CD4-positive, alpha-beta T cell treated with Interleukin-1 beta for 1 hour (primary cell): ENCODE data around the gene TPBGL.
A peak's percentile ranks its signal among the peaks of the same experiment; 100 is the strongest.

ENCODE experiments used
- DNase-seq, 2 donors: peaks; one replicate each; pipeline ENCODE4 v3.0.0-alpha.2; 2020 to 2022

TPBGL gene

DNA sequence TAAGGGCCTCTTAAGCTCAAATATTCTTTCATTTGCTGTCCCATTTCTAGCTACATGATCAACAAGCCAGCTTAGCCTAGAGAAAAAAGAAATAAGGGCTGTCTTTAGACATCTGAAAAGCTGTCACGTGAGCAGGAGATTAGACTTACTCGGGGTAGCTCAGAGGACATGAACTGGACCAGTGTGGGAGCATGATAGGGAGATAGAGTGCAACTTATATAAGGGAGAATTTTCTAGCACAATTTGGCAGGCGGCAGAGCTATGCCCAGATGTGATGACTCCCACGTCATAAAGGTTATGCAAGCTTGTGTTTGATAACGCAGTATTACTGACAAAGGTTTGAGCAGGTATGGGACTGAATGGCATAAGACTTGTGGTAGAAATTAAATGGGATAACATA is 28.2 kb upstream of the TPBGL start:
- no peak for DNase-seq

DNA sequence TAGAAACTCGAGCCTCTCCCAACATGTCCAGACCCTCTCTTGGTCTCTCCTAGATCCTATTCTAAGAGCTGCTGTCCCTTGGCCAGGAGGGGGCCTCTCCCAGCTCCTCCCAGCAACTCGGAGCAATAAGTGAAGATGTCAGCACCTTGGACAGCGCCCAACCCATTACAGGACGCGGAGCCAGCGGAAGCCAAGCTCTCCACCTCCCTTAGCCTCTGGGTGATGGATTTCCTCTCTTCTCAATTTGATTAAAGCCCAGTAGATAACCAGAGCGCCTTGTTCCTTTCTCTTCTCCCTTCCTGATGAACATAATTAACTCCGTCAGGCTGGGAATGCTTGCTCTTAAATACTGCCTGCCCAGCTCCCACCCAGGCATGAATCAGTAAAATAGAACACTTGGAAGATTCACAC is 26.2 kb upstream of the TPBGL start:
- DNase-seq: peak; percentile 50 to 67

DNA sequence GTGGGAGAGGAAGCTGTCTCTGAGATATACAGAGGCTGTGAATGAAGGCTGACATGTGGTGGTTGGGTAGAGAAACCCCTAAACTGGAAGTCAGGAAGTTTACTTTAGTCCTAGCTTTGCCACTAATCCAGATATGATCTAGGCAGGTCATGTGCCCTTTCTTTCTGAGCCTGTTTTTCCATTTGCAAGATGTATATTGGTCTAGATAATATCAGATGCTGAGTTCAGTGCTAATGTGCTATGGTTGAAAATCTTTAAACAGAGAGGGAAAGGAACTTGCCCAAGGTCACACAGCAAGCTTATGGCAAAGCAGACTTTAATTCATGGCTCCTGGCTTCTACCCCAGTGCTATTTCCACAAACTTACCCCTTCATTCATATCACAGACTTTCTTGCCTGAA is 25.7 kb upstream of the TPBGL start:
- no peak for DNase-seq

DNA sequence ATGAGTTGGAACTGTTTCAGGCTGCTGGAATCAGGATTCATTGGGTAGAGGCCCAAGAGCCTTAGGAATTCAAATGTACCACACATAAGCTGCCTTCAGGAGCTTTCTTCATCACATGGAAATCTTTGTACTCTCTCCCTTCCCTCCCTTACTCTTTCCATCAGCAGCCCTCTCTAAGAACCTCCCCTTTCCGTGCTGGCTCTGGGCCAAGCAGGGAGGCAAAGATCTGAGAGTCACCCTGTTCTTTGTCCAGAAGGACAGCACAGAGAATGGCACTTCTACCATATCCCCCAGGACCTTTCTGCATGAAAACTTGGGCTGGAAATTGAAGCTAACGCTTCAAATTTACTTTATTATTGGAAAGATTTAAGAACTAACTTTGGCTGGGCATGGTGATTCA is 20.7 kb upstream of the TPBGL start:
- DNase-seq: no peak

DNA sequence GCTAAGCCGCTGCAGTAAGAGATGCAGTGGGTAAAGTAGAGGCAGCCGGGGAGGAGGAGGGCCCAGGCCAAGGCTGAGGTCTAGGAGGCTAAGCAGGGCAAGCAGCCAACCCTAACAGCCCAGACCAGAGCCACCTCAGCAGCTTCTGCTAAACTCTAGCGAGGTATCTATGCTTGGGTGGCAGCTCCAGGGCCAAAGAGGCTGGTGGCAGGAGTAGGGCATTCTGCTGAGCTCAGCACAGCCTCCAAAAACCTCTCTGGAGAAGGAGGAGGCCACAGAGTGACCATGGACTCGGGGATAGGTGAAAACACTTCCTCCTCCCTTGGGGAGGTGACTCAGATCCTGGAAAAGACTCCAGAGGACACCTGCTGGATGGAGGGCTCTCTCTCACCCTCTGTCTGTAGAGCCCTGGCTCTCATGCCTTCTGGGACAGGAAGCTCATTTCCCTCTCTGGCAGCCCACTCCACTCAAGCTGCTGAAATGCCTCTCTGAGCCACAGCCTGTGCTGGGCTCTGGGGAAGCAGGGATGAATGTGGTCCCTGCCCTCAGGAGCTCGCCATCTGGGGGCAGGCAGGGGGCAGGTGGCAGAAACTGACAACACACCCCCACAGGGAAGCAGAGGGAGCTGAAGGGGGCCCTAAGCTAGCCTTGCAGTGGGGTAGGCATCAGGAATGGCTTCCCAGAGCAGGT is 16.5 kb upstream of the TPBGL start:
- DNase-seq: no peak

DNA sequence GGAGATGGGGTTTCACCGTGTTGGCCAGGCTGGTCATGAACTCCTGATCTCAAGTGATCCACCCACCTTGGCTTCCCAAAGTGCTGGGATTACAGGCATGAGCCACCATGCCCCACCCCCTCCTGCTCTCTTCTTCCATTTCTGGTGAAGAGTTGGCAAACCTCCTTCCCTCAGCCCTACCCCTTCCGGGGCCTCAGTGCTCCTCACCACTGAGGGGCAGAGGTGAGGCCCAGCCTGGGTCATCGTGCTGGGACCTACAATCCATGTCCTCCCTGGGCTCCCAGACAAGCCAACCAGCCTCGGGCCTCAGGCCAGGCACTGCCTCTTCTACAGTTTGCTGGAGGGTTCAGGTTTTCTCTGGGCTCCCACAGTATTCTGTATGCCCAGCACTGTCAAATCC is 14.8 kb upstream of the TPBGL start:
- DNase-seq: no peak

DNA sequence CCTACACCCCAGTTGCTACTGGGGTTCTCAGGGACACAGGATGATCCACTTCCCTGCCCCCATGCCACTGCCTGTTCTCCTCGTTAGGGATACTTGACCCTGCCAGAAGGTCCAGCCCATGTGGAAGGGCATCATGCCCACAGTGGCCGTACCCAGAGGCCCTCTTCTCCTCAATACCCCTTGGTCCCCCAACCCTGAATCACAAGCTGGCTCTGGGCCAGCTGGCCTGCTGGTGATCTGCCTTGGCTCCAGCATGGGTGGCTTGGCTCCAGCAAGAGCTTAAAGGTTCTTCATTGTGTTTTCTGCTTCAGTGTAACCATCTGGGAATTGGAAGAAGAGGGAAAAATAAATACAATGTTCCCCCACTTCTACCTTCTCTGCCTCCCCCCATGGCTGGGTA is 11.1 kb upstream of the TPBGL start:
- DNase-seq: no peak

DNA sequence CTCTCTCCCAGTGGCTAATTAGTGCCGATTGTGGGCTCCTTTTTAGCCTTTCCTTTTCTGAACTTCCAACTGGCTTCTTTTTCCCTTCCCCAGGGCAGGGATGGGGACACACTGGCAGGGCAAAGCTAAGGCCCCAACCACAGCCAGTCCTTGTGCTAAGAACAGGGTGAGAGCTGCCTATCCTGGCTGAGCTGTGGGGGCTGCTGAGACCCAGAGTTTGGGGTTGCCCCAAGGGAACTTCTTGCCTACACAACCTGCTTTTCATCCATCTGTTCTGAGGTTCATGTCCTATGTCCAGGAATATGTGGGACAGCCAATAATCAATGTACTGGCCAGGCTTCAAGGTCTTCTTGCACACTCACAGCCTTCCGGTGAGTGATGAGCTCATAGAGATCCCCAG is 10.0 kb upstream of the TPBGL start:
- DNase-seq: no peak

DNA sequence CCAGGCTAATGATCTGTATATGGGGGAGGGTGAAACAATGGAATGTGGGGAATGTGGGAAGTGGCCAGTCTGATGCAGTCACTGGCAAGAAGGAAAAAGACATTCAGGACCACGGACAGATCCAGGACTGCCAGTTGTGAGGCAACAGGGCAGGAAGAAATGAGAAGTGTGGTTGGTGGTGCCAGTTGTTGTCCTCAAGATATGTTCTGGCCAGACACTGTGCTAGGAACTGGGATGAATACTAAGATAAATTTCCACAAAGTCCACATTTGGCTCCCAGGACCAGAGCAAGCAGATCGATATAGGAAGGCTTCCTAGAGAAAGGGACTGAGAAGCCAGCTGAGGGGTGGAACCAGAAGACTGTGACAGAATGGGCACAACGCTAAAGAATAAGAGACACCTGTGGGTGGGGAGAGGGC is 6.8 kb upstream of the TPBGL start:
- peak in 1 of 2 donors; percentile 23 for DNase-seq

DNA sequence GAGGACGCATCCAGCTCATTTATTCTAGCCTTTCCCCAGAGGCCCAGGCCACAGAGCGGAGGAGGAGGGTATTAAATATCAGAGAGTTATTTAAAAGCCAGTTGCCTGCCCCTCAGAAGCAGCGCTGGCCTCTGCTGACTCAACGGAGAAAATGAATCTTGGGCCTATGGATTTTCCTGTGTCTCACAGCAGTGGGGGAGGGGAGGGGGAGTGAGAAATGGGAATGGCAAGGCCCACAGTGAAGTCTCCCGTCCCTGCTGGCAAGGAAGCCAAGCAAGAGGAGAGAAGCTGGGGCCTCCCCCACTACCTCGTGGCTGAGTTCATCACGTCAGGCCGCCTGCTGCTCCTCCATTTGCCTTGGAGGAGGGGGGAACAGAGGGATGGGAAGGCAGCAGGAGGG is 4.5 kb upstream of the TPBGL start:
- no peak for DNase-seq

DNA sequence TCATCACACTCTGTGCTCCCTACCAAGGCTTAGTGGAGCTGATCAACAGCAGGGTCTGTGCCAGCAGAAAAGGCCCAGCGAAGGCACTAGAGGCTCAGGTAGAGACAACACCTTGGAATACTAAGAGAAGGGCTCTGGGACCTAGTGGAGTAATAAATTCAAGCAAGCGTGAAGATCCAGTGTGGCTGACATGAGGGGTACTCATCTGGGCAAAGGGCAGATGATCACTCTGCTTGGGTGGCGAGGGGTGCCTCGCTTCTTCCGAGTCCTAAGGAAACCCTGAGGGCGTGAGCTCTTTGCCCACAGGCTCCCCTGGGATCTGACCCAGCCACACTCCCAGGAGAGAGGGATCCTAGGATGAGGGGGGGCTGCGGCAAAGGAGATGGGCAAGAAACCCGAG is 3.5 kb upstream of the TPBGL start:
- DNase-seq: no peak

DNA sequence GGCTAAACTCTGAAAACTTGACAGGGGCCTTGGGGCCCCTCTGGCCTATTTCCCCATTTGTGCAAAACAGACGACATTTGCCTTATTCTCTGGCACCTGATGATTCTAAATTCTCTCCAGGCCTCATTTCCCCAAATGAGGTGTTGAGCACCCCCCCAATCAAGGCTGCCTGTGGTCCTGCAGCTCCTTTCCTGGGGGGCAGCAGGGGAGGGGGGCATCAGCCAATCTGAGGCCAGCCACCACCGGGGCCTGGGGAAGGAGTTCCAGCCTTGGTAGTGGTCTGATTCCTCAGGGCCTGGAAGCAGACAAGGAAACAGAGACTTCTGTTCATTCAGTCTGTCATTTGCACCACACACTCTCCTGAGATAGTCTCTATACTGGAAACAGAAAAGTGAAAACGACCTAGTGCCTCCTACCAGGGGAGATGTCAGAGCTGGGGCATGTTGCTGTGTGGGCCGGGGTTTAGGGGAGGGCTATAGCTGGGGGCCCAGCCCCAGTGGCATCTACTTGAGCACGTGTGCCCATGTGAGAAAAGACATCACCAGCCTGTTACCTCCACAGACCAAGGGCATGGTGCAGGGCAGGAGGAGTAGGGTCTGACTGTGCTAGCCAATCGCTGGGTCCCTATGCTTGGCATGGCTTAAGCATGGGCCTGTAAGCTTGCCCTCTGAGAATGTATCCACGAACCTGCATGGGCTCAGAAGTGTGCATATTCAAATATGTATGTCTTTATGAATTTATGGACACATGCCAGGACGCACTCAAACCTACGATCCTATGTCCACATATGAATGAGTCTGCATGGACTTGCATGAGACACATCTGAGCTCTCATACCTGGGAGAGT is 1.8 kb upstream of the TPBGL start:
- no peak for DNase-seq

DNA sequence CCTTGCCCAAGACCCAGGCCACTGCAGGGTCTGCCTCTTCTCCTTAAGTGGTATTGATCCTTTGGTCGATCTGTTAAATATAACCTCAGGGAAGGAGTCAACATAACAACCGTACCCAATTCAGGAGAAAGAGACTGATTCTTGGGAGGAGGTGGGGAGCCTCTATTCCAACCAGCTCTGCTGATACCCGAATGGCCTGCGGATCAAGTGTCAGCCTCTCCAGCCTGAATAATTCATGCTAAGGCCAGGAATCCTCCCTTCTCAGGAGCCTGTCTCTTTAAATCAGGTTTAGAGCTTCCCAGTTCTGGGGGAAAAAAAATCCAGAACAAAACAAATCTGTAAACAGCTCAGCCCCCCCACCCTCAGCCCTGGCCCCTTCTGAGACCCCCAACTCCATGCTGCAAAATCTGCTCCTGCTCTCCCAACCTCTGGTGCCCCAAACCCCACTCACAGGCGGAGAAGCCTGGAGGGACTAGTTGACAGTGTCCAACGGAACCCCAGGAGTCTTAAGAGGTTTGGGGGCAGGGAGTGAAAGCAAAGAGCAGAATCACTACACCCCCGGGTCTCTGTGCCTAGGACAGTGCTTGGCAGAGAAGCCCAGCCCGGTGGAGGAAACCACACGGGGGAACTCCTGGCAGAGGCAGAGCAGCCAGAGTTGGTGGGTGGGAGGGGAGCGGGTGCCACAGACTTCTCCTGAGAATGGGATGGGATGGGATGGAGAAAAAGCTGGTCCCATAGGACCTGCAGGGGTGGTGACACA is 863 bp upstream of the TPBGL start:
- DNase-seq: no peak

DNA sequence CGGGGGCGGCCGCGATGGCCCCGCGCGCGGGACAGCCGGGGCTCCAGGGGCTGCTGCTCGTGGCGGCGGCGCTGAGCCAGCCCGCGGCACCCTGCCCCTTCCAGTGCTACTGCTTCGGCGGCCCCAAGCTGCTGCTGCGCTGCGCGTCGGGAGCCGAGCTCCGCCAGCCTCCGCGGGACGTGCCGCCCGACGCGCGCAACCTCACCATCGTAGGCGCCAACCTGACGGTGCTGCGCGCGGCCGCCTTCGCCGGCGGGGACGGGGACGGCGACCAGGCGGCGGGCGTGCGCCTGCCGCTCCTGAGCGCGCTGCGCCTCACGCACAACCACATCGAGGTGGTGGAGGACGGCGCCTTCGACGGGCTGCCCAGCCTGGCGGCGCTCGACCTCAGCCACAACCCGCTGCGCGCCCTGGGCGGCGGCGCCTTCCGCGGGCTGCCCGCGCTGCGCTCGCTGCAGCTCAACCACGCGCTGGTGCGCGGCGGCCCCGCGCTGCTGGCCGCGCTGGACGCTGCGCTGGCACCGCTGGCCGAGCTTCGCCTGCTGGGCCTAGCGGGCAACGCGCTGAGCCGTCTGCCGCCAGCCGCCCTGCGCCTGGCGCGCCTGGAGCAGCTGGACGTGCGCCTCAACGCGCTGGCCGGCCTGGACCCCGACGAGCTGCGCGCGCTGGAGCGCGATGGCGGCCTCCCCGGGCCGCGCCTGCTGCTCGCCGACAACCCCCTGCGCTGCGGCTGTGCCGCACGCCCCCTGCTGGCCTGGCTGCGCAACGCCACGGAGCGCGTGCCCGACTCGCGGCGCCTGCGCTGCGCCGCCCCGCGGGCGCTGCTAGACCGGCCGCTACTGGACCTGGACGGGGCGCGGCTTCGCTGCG is 697 bp downstream of the TPBGL start:
- peak; percentile 86 to 90 for DNase-seq

DNA sequence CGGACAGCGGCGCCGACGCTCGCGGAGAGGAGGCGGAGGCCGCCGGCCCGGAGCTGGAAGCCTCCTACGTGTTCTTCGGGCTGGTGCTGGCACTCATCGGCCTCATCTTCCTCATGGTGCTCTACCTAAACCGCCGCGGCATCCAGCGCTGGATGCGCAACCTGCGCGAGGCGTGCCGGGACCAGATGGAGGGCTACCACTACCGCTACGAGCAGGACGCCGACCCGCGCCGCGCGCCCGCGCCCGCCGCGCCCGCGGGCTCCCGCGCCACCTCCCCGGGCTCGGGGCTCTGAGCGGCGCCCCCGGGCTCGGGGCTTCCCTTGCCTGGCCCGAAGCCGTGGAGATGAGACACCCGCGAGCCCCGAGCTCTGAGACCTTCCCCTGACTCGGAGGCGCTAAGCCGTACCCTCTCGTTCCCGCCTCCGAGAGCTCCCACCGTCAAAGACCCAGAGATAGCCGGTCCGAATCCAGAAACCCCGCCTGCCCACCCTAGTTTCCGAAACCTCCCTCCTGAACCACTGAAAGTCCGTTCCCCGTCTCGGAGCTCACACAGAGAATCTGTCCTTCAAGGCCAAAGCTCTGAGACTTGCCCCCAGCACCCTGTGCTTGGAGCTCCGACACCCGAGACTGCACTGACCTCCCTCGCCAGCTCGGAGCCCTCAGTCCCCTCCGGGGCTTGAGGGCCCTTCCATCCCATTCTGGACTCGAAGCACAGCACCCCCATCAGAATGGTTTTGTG is 1.5 kb downstream of the TPBGL start:
- no peak for DNase-seq

DNA sequence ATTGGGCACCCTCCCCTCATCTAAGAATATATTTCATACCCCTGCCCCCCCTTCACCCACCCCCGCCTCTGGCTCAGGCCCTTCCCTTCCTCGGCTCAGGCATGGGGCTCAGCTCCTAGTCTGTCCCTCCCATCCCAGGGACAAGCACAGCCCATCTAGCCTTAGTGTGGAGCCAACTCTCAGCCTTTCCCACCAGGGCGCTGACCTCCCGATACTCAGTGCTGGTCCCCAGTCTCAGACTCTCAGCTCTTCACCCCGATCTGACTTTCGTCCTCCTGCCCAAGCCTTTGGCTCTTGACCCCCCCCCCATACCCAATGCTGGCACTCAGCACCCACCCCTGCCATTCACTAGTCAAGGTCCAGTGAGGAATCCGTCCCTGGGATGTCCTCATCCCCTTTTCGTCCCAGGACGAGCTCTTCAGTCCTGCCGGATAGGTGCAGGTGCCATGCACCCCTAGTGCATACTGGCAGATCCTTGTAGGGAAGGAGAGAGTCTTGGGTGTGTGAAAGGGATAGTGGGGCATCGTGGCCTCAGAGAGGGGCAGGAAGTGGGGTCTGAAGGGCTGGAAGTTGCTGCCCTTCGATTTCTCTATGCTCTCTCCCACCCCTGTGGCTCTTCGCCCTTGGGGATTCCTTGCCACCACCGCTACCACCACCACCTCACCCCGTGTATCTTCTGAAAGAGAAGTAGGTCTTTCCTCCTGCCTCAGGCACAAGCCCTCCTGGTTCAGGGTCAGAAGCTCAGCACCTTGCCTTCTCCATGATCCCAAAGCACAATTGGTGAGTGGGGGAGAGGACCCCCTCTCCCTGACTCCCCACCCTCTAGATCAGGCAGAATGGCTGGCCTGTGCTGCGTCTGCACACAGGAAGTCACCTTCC is 2.4 kb downstream of the TPBGL start:
- no peak for DNase-seq

DNA sequence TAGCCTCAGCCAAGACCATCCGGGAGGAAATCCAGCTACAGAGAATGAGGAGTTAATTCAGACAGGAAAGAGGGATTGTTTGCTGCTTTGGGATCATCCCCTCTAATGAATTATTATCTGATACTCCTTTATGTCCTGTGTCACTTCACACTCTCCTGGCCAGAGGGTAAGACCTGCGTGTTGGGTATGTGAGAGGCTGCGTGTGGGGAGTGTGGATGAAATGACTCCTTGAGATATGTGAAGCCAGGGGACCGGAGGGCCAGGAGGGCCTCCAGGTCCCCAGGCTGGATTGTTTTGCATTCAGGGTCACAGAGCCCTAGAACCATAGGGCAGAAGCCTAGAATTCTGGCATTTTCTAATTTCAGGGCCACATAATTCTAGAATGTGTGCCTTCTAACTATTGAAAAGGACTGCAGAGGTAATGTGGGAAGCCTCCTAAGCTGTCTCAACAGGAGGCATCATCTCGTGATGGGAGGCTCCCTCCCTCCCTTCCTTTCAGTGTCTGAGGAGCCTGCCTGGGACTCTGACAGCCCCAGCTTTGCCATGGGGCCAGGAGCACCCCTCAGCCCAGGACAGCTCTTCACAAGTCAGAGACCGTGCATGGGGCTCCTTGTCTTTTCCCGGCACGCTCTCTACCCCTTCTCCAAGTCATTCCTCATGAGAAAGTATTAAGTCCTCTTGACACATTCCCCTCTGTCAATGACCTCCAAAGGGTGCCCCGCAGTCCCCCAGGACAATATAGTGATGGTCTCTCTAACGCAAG is 3.7 kb downstream of the TPBGL start:
- DNase-seq: no peak

DNA sequence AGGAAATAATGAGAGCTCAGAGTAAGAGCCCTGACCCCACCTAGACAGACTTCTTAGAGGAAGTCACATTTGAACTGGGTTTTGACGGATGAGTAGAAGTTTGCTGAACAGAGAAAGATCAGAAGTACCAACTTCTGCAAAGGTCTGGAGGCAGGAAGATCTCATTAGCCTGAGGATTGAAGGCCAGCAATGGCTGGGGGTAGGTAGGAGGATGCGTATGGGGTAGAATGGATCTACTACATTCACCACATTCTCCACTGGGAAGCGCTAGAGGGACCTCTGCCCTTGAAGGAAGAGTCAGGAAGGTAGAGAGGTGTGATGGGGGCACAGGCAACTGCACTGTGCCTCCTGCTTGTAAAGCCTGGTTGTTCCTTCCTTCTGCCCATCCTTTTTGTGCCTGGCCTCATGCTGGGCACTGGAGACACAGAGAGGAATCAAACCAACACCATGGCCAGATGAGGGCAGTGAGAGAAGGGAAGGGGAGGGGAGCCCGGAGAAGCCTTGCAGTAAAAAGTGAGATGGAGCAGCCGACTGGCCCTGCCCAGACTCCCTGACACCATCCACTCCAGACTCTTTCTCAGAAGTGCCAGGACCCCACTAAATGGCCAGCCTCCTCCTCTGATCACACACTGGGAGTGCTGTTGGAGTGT is 4.9 kb downstream of the TPBGL start:
- no peak for DNase-seq

DNA sequence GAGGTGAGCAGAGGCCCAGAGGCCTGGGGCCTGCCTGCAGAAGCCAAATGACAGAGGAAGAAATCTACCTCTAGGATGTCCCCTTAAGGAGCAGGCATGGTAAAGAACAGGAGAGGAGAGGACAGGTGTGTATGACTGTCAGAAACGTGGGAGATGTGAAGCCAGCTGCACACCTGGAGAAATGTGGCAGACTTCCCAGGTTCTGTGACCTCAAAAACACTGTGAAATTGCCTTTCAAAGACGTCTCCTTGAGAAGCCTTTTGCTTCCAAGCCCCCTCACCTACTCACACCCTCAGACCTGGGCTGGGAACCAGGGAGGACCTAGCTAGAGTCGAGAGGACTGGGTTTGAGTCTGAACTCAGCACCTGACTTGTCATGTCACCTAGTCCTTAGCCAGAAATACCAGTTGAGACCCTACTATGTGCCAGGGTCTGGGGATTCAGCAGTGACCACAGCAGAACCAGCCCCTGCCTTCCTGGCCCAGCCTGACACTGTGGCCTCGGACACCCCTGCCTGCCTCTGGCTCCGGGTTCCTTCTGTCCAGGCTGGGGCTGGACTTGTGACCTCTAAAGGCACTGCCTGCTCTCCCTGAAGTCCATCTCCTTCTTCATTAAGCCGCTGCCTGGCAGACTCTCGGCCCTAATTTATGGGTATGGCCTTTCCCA is 5.6 kb downstream of the TPBGL start:
- DNase-seq: no peak
